Esophagus (tissue), 2 donors: ENCODE results near the gene OR1Q1. TPM values are rescaled to one million over a fixed set of nuclear protein-coding genes. Genes with fewer than 3 reads are reported as not detected.
"Not testable (repeated sequence)": the region's sequence is repeated elsewhere in the genome, so short reads cannot be mapped to it uniquely, and the experiment has no call there.

Experiments
- H3K27ac ChIP-seq, 2 donors: one replicate each; pipeline ENCODE4 v1.5.1; 2013; ENCODE audit warnings: low read depth in 2 of 2, mild to moderate bottlenecking in 2 of 2, inconsistent platforms in 1 of 2, low read length in 1 of 2, moderate library complexity in 1 of 2
- H3K27me3 ChIP-seq, 2 donors: one replicate each; pipeline ENCODE4 v1.6.1; 2013; ENCODE audit warnings: low read length in 2 of 2, control low read depth in 1 of 2, mild to moderate bottlenecking in 1 of 2; ENCODE audit not compliant: insufficient read depth in 2 of 2, control insufficient read depth in 1 of 2
- H3K36me3 ChIP-seq, 2 donors: one replicate each; pipeline ENCODE4 v1.6.1; 2013; ENCODE audit warnings: low read length in 1 of 2; ENCODE audit not compliant: control insufficient read depth in 2 of 2, insufficient read depth in 2 of 2
- H3K4me1 ChIP-seq, 2 donors: one replicate each; pipeline ENCODE4 v1.6.1; 2013; ENCODE audit warnings: low read length in 1 of 2; ENCODE audit not compliant: control insufficient read depth in 2 of 2, insufficient read depth in 2 of 2
- H3K4me3 ChIP-seq, 2 donors: one replicate each; pipeline ENCODE4 v1.5.1; 2013; ENCODE audit warnings: low read length in 2 of 2, mild to moderate bottlenecking in 2 of 2, low read depth in 1 of 2, moderate library complexity in 1 of 2
- H3K9me3 ChIP-seq, 2 donors: one replicate each; pipeline ENCODE4 v1.6.1; 2013; ENCODE audit warnings: mild to moderate bottlenecking in 2 of 2, low read depth in 1 of 2, low read length in 1 of 2, moderate library complexity in 1 of 2; ENCODE audit not compliant: control insufficient read depth in 2 of 2, insufficient read depth in 1 of 2
- WGBS, 2 donors: extraction: QIAGEN DNeasy Blood & Tissue Kit; methylation state at CpG; one replicate each; pipeline ENCODE4 v1.1.7; 2013; 5-methylcytosine and 5-hydroxymethylcytosine counted together
- polyA plus RNA-seq, 2 donors: library from polyadenylated mRNA; stranded (reverse); fragments of 200-250 nt; gene quantifications; one replicate each; pipeline ENCODE4 v1.2.3, GENCODE V29; 2013
- donor health status: healthy with polysubstance abuse.
- donor health status: Bipolar disorder and iron deficiency.

Gene OR1Q1, protein sequence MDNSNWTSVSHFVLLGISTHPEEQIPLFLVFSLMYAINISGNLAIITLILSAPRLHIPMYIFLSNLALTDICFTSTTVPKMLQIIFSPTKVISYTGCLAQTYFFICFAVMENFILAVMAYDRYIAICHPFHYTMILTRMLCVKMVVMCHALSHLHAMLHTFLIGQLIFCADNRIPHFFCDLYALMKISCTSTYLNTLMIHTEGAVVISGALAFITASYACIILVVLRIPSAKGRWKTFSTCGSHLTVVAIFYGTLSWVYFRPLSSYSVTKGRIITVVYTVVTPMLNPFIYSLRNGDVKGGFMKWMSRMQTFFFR
- polyA plus RNA-seq = not detected

GRCh38 chr9:122614362-122614761, at the start of gene OR1Q1:
Gene OR1Q1, plus strand, starts transcription at chr9:122614738. Its CDS starts 0 bp downstream, at chr9:122614738.
- Histone ChIP-seq H3K27me3 (no peaks in the 10 kb centered on the region), H3K4me3 (no peak within 1 kb of the TSS), H3K36me3 (no peaks in the 10 kb centered on the region), H3K27ac (no peak within 1 kb of the TSS), H3K4me1 (no peaks in the 10 kb centered on the region), H3K9me3 (no peaks in the 10 kb centered on the region)
- 91 to 95% methylated on average over 1 of the region's 1 CpG for WGBS, 2 donors

GRCh38 chr9:122567901-122568300, 46.6 kb upstream of the OR1Q1 start:
- Histone ChIP-seq H3K9me3 (no peaks in the 10 kb centered on the region), H3K27me3 (no peaks in the 10 kb centered on the region), H3K4me1 (no peaks in the 10 kb centered on the region), H3K36me3 (no peaks in the 10 kb centered on the region), H3K27ac (no peak overlapping the region), H3K4me3 (no peak overlapping the region)
- 88% methylated on average over 4 of the region's 4 CpGs for WGBS, 2 donors

DNA sequence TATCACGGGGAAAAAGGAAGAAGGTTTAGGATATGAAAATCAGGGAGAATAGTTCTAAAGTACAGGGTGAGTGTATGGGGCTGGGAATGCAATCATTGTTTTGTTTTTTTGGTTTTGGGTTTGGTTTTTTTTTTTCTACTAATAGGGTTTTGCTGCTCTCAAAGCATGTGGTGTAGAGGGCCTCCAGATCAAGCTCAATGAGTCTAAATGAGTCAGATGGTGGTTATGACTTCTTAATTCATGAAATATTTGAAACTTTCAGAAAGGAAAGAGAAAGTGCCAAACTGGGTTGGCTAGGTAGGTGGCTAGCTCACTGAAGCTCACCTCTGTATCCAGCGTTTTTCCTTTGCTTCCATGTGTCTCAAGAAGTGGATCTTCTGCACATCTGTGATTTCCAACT, 42.1 kb upstream of the OR1Q1 start:
- no peaks in the 10 kb centered on the region for H3K36me3 ChIP-seq
- 64 to 74% methylated on average over 2 of the region's 2 CpGs for WGBS, 2 donors

GRCh38 chr9:122579874-122580273, 34.7 kb upstream of the OR1Q1 start:
- Histone ChIP-seq H3K4me1 (no peaks in the 10 kb centered on the region), H3K36me3 (no peaks in the 10 kb centered on the region), H3K27me3 (no peaks in the 10 kb centered on the region), H3K27ac (no peak overlapping the region), H3K9me3 (no peaks in the 10 kb centered on the region), H3K4me3 (no peak overlapping the region)
- 69 to 78% methylated on average over 5 of the region's 5 CpGs for WGBS, 2 donors

More for the DNA sequence above, 42.1 kb upstream of the OR1Q1 start:
- no peaks in the 10 kb centered on the region for H3K4me1 ChIP-seq
- no peaks in the 10 kb centered on the region for H3K27me3 ChIP-seq
- no peaks in the 10 kb centered on the region for H3K9me3 ChIP-seq
- H3K27ac ChIP-seq = no peak overlapping the region
- no peak overlapping the region for H3K4me3 ChIP-seq

GRCh38 chr9:122580360-122580759, 34.2 kb upstream of the OR1Q1 start:
- H3K27ac ChIP-seq = no peak overlapping the region
- 69 to 83% methylated on average over 3 of the region's 3 CpGs for WGBS, 2 donors
- H3K36me3 ChIP-seq = no peaks in the 10 kb centered on the region
- H3K4me1 ChIP-seq = no peaks in the 10 kb centered on the region
- no peaks in the 10 kb centered on the region for H3K9me3 ChIP-seq
- no peaks in the 10 kb centered on the region for H3K27me3 ChIP-seq
- no peak overlapping the region for H3K4me3 ChIP-seq

- H3K4me1 ChIP-seq, H3K36me3 ChIP-seq, H3K9me3 ChIP-seq, H3K27me3 ChIP-seq, H3K4me3 ChIP-seq, H3K27ac ChIP-seq: not testable (repeated sequence)
- WGBS, 2 donors = 89 to 90% methylated on average over 8 of the region's 8 CpGs
Observed at GRCh38 chr9:122583284-122583683, 31.3 kb upstream of the OR1Q1 start, which contains the start of gene OR1L8. Gene OR1L8, minus strand, starts transcription at chr9:122583384. Its CDS starts 14,907 bp downstream, at chr9:122568477.

DNA sequence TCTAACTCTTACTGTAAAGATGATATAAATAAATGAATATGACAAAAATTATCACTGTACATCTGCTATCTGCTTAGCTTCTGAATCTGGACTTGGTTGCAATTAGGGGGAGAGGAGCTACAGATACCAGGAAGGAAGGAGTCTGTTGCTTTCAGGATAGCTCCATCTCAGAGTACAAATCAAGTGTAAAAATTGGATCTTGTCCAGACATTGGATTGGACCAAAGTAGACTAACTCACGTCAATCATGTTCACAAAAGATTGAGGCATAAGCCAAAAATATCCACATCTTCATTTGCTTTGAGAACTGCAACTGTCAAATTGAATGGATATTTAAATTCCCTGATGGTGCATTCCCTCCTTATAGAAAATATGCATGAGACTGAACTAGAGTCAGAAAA, 8.8 kb upstream of the OR1Q1 start:
- Histone ChIP-seq H3K27me3 (no peaks in the 10 kb centered on the region), H3K36me3 (no peaks in the 10 kb centered on the region), H3K27ac (no peak overlapping the region), H3K9me3 (no peaks in the 10 kb centered on the region), H3K4me1 (no peaks in the 10 kb centered on the region), H3K4me3 (no peak overlapping the region)
- 31 to 36% methylated on average over 1 of the region's 1 CpG for WGBS, 2 donors

DNA sequence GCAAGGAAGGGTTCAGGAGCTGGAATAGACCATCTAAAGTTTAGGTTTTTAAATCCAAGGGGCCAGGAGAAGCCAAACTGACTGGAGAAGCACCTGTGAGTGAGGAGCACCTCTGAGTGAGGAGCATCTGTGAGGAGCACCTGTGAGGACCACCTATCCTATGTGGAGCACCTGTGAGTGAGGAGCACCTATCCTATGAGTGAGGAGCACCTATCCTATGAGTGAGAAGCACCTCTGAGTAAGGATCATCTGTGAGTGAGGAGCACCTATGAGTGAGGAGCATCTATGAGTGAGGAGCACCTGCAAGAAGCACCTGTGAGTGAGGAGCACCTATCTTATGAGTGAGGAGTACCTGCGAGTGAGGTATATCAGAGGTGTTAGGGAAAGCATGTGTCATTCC, 8.0 kb upstream of the OR1Q1 start:
- Histone ChIP-seq H3K27me3 (no peaks in the 10 kb centered on the region), H3K27ac (no peak overlapping the region), H3K4me1 (no peaks in the 10 kb centered on the region), H3K36me3 (no peaks in the 10 kb centered on the region), H3K9me3 (no peaks in the 10 kb centered on the region), H3K4me3 (no peak overlapping the region)
- WGBS, 2 donors = 79 to 91% methylated on average over 1 of the region's 1 CpG

DNA sequence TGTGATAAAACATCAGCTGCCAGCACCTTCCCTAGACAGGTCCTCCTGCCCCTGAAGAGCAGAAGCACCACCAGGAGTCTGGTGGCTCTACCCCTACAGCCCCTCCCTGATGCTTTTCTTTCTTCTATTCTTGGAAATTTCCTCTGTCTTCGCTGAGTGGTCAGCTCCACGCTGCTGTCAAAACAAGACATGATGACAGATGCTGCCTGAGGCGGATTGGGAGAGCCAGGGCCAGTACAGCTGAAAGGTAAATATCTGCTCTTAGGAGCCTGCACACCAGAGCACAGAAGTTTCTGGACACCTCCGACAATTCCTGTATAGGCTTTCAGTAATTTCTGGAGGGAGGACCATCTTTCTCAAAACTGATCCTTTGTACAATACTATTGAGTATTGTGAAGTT, 4.7 kb upstream of the OR1Q1 start:
- Histone ChIP-seq H3K27me3 (no peaks in the 10 kb centered on the region), H3K4me1 (no peaks in the 10 kb centered on the region)

DNA sequence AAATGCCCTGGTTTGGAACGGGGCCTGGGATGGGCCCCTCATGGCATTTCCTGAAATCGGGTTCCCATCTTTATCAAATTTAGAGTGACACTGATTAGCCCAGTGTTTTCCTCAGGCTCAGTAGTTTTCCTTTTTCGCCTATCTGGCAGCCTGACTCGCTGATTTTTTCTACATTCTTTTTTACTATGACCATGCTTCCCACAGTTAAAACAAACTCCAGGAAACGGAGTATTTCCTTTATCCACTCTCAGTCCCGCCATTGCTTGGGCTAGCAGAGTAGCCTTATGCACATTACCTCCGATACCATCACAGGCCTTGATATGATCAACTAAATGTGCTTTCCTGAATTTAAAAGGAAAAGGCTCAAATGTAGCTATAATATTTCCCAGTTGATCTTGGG, 5.5 kb downstream of the OR1Q1 start:
- Histone ChIP-seq H3K9me3 (no peaks in the 10 kb centered on the region), H3K4me3 (no peak overlapping the region), H3K36me3 (no peaks in the 10 kb centered on the region), H3K27ac (no peak overlapping the region), H3K27me3 (no peaks in the 10 kb centered on the region), H3K4me1 (no peaks in the 10 kb centered on the region)
- 72 to 75% methylated on average over 7 of the region's 7 CpGs for WGBS, 2 donors

More for the DNA sequence above, 4.7 kb upstream of the OR1Q1 start:
- no peak overlapping the region for H3K4me3 ChIP-seq
- H3K36me3 ChIP-seq = no peaks in the 10 kb centered on the region
- no peak overlapping the region for H3K27ac ChIP-seq
- WGBS, 2 donors = 64 to 65% methylated on average over 4 of the region's 4 CpGs
- no peaks in the 10 kb centered on the region for H3K9me3 ChIP-seq
